Endometrium (tissue), 2 donors: ENCODE results near the gene ZBTB47.

ENCODE experiments used
- FAIRE-seq: peaks from 2 replicates; lab custom pipeline; 2012; peaks lifted over from hg19 to GRCh38; lab: Jason Lieb, UNC
- donor health status: control.
- donor health status: control.

ZBTB47 gene

DNA sequence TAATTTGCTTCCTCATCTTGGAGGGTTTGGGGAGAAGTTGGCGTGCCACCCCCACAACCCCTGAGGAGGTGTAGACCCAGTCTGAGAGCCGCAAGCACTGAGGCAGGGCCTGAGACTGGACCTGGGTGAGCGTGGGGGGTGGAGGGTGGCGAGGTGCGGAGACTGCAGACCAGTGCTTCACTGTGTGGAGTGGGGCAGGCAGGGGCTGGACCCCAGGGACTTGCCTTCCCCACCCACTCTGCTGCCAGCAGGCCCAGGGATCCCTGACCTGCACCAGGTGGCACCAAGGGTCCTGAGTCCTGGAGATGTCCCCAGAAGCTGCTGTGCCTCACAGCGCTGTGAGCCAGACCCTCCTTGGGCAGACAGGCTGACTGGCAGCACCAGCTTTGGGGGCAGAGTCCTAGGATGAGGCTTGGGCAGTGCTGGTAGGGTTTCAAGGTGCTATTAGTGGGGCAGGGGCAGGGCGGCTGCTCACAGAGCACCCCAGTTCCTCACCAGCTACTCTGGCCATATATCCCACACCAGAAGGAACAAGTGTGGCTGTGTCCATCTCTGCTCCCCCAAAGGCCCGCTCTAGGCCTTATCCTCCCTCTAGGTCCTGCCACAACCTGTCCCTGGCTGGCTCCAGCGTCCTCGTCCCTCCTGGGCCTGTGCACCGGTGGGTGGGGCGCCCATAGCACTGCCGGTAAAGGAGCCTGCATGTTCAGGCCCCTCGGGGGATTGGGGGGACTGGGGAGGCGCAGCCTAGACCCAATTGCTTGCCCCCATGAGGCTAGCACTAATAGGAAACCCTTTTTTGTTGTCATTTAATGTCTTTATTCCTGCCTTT, 11.8 kb downstream of the ZBTB47 start:
- FAIRE-seq: no peak

DNA sequence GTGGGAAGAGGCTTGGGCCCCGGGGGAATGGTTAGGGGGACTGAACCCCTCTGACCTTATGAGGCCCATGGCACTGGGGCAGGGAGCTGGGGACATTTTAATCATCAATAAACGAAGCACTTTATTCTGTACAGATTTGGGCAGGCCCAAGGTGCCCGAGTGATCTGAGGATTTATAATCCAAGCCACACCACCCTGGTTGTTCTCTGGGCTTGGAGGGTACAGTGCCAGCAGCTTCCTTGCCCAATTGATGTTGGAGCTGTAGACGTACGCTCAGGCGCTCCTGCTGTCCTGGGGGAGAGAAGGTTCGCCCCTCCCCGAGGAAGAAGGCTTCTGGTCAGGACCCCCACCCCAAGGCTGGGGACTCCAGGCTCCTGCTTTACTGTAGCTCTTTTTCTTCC, 12.5 kb downstream of the ZBTB47 start:
- no peak for FAIRE-seq

DNA sequence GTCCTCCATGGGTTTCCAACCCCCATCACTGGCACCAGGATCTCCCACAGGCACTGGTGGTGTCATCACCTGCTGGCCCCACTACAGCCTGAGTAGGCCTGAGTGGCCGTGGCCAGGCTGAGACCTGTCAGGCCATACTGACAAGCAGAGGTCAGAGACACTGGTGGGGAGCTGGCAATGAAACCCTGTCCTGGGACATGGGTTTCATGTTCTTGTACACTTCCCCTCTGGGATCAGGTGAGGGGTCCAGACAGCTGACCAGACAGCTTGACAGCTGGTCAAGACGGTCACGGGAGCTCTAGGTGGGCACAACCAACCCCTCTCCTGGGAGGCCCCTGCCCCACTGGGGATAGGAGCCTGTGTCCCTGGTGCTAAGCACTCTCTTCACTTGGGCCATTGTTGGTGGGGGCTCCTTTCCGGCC, 13.1 kb downstream of the ZBTB47 start:
- no peak for FAIRE-seq

DNA sequence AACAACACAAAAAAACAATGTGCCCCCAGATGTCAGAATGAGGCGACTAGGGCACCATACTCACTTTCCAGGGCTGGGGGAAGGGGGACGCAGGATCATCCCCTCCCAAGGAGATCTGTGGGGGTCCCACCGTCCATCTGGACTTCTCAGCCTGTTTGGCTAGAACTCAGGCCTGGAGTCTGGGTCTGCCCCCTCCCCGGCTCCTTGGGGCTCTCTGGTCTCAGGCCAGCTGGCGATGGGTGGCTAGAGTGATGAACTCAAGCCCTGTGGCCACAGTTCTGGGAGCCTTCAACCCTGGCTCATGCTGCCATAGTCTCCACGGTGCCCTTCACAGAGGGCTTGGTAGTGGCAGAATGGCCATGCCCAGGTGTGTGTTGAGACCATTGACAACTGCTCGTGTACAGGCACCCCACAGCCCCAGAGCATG, 13.6 kb downstream of the ZBTB47 start:
- no peak for FAIRE-seq

DNA sequence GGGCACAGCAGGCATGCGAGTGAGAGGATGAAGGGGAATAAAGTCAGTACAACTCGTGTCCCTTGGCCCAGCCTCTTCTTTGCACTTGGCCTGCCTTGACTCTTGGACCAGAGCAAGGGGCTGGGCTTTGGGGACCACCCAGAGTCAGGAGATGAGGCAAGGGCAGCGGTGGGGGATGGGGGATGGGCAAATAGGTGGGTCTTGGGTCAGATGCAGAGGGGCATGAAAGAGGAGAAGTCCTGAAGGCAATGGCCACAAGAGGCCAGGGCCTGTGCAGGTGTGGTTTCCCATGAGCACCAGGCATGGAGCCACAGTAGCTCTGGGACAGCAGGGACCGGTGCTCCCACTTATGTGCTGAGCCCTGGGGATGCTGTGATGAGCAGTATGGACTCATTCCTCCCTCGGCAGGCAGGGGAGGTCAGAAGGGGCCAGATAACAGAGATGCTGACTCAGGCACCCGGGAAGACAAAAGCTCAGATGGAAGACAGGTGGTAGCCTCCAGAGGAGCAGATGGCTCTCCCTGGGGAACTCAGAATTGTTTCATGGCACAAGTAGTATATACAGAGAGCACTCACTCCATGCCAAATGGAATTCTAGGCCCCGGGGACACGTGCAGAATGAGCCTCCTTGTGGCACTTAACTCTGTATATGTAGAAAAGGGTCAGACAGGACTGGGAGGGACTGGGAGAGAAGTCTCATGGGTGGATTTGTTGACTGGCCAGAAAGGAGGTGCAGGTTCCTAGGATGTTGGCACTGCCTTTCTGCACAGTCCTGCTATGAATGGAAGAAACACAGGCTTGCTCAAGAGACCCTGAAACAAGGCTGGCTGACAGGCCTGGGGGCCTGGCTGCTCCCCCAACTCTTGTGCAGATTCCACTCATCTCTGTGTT, 14.3 kb downstream of the ZBTB47 start:
- FAIRE-seq: no peak

DNA sequence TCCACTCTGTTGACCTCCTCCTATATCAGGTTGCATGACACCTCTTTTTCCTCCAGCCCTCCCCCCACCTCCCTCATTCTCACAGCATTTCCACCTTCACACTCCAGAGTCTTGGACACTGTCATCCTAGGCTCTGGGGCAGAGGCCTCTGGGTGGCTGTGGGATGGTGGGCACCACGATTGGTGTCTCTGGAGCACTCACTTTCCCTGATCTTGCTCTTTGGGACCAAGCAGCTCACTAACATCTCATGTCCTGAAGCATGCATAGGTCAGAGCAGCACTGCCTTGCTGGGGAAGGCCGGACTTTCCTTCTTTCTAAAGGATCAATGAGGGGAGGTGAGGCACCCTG, 14.9 kb downstream of the ZBTB47 start:
- FAIRE-seq: no peak

DNA sequence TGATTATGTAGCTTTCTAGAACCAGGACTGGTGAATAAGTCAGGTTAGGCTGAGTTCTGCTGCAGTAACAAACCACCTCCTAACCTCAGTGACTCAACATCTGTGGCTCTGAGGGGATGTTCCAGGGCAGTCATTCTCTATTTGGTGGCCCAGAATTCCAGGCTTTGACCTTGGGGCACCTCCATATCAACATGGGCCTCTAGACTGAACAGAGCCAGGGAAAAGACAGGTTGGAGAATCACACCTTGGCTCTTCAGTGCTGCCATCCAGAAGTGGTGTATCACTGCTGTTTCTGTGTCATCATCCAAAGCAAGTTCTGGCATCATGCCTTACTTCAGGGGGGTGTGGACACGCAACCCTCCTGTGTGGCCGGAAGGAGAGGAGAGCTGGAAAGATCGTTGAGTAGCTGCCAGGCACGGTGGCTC, 15.3 kb downstream of the ZBTB47 start:
- FAIRE-seq: no peak

DNA sequence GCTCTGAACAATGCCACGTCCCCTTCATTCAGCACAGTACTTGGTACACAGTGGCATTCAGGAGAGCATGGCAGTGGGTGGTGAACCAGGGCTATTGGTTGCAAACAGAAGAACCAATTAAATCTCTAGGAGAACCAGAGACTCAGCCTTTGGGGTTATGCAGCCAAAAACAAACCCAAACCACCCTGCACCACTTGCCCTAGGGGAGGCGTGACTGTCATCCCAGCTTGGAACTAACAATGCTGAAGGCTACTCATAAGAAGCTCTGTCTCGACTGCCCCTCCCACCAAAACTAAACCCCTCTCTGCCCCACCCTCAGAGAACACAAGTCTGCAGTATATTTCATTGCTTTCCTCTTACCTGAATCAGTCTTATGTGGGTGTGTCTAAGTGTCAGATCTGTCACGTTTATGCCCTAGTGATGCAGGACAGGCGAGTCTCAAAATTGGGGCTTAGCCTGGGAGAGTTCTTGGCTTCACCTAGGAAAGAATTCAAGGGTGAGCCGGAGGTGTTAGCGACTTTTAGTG, 16.6 kb downstream of the ZBTB47 start:
- FAIRE-seq: no peak

DNA sequence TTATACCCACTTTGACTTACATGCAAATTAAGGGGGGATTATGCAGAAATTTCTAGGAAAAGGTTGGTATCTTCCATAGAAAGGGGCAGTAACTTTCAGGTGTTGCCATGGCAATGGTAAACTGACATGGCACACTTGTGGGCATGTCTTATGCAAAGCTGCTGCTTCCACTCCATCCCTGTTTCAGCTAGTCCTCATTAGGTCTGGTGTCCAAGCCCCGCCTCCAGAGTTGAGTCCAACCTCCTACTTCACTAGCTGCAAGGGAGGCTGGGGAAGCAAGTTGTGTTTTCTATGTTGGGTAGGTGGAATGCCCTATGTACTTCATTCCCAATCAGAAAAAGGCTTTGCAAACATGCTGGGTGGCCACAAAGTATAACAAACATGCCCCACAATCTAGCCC, 17.2 kb downstream of the ZBTB47 start:
- FAIRE-seq: no peak

DNA sequence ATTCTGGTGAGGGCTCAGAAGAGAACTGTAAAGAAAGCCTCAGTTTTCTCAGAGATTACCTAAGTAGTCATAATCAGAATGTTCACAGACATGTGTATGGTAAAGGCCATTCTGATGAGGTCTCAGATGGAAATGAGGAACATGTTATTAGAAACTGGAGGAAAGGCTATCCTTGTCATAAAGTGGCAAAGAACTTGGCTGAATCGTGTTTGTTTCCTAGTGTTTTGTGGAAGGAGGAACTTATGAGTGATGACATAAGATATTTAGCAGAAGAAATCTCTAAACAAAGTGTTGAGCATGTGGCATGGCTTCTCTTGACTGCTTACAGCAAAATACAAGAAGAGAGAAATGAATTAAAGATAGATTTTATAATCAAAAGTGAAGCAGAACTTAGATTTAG, 19.0 kb downstream of the ZBTB47 start:
- no peak for FAIRE-seq

DNA sequence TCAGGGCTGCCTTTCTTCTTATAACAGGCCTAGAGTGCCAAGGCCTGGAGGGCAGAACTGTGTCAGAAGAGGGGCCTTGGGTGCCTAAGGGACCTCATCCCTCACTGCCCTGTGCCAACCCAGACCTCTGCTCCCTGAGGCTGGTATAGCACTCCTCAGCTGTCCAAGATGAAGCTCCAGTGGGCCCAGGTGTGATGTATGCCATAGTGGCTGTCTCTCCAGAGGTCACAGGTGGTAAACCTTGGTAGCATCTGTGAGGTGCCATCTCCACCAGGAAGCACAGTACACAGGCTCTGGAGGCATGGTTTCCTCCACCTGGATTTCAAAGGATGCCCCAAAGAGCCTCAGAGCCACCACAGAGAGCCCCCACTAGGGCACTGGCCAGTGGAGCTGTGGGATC, 19.6 kb downstream of the ZBTB47 start:
- no peak for FAIRE-seq

DNA sequence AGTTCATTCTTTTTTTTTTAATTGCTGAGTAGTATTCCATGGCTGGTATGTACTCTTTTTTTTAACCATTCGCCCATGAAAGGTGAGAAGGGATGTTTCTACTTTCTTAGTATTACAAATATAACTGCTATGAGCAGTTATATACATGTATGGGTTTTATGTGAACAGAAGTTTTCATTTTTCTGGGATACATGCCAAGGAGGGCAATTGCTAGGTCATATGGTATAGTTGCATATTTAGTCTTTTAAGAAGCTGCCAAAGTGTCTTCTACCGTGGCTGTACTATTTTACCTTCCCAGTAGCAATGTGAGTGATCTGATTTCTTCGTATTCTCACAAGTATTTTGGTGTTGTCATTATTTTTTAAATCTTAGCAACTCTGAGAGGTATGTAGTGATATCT, 20.6 kb downstream of the ZBTB47 start:
- FAIRE-seq: no peak

DNA sequence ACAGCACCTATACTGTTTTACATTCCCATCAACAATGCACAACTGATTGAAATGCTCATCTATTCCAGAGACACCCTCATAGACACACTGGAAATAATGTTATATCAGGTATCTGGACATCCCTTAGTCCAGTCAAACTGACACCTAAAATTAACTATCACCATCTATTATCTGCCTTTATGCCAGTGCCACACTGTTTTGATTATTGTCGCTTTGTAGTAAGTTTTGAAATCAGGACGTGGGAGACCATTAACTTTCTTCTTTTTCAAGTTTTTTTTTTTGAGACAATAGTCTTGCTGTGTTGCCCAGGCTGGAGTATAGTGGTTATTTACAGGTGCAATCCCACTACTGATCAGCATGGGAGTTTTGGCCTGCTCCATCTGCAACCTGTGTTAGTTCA, 22.4 kb downstream of the ZBTB47 start:
- no peak for FAIRE-seq

DNA sequence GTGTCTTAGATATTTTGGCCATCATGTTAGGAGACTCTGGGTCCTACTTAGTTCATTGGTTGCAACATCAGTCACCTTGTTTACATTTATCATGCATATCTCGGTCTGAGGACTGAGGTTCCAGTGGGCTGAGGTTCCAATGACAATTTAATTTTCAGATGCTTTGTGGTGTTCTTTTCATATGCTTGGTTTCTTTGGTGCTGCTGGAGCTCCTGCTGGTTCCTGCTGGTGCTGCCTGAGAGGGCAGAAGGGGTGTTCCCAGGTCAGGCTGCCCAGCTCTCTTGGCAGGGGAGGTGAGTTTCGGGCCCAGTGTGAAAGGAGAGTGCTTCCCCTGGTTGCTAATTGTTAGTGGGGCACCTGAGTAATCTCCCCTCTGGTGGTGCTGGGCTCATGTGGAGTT, 24.9 kb downstream of the ZBTB47 start:
- FAIRE-seq: no peak

DNA sequence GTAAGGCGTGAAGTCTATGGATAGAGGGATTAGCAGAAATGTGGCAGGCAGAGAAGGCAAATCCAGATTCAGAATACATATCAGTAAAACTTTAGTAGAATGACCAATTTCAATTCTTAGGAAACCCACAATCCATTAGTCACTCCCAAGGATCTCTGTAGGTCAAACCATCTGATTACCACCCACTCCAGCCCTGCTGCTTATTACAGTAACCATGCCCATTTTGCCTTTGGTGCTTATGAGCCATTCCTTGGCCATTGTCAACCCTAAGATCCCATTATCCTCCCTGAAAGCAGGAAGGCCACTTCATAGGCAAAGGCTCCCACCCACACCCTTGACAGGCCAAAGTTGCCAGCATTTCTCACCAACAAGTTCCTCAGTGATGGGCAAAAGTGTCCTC, 26.8 kb downstream of the ZBTB47 start:
- no peak for FAIRE-seq

DNA sequence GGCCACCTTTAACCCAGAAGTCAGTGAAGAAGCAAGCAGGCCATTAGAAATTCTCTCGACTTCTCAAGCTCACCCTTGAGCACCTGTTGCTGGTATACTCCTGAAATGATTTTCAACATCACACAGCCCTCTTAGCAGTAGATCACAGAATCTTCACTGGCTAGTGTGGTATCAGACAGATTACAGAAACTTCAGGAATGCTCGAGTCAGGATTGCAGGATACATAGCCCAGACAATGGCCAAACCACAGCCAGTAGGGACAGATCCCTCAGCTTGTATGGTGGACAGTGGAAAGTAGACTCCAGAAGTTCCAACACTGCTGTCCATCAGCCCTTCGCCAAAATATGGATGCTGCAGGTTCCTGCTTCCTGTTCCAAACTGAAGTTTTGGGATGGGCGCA, 27.3 kb downstream of the ZBTB47 start:
- no peak for FAIRE-seq

DNA sequence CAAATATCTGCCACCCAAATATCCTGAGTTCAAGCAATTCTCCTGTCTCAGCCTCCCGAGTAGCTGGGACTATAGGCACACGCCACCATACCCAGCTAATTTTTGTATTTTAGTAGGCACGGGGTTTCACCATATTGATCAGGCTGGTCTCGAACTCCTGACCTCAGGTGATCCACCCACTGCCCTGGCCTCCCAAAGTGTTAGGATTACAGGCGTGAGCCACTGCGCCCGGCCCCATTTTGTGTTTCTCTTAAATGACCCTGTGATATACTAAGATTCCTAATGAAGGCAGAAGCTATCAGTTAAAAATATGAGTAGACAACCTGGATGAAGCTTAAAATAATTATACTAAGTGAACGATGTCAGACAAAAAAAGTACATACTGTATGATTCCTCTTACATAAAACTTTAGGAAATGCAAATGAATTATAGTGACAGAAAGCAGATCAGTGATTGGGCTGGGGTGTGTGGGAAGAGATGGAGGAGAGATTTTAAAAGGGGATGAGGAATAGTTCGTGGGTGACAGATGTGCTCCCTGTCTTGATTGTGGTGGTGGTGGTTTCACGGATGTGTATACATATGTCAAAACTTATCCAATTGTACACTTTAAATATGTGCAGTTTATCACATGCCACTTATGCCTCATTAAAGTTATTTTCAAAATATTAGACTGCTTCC, 28.0 kb downstream of the ZBTB47 start:
- FAIRE-seq: no peak

DNA sequence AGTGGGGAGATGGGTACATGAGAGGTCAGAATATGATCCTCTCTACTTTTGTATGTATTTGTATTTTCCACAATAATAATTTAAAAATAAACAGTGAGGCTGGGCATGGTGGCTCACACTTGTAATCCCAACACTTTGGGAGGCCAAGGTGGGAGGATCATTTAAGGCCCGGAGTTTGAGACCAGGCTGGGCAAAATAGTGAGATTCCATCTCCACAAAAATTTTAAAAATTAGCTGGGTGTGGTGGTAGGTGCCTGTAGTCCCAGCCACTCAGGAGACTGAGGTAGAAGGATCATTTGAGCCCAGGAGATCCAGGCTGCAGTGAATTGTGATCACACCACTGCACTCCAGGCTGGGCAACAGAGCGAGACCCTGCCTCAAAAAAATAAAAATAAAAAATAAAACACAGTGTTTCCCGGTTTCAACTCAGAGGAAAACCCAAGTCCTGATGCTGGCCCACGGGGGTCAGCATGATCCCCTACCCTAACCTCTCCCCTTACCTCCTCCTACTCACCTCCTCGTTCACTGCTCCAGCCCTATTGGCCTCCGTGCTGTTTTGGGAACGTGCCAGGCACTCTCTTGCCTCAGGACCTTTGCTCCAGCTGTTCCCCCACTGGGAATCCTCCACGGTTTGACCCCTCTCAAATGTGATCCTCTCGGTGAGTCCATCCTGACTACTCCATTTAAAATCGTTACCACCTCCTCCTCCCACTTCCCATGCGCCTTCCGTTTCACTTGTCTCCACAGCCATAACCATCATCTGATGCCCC, 29.0 kb downstream of the ZBTB47 start:
- no peak for FAIRE-seq

DNA sequence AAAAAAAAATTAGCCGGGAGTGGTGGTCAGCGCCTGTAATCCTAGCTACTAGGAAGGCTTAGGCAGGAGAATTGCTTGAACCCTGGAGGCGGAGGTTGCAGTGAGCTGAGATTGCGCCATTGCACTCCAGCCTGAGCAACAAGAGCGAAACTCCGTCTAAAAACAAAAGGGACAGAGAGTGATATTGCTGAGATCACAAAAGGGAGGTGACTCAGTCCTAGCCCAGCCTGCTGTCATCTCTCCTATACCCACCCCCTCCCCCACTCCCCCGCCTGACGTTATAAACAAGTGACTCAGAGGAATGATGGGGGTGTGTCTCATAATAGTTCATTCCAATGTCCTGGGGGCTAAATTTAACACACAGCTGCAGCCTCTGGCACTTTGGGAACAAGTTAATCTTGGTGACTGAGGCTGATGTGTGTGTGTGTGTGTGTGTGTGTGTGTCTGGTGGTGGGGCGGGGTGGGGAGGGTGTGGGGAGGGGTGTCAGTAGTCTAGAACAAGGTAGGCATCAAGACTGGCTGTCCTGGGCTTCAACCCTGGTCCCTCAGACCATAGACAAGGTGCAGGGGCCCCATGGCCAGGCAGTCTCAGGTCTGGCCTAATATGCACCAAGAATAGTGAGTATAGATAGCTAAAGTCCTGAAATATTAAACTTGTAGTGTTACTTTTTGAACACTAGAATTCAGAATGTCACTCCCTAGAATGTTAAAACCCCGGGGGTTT, 30.5 kb downstream of the ZBTB47 start:
- FAIRE-seq: no peak

DNA sequence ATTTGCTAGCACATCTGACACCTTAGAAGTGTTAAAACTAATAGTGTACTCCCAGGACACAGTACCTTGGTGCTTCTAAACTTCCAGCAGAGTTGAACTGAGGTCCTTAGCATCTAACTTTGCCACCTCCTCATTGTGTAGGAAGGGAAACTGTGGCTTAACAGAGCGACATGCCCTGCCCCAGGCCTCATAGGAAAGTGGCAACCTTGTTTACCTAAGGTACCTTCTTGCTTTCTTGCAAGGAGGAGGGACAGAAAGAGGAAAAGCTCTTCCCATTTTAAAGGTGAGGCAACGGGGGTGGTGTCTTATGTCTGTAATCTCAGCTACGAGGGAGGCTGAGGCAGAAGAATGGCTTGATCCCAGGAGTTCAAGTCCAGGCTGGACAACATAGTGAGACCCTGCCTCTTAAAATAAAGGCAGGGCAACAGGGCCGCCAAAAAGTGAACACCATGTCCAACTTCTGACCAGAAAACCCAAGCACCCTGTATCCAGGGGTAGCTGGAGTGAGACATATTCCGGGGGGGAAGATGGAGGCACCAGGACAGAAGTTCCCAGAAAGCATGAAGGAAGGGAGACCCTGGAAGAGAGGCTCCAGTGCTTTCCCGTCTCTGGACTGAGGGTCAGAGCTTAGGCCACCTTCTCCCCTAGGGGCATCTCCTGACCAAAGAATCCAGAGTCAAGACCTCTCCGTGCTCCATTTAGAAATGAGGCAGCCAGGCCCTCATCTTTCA, 31.3 kb downstream of the ZBTB47 start:
- no peak for FAIRE-seq
